Measurements from ENCODE around the gene CCR9.

DNA sequence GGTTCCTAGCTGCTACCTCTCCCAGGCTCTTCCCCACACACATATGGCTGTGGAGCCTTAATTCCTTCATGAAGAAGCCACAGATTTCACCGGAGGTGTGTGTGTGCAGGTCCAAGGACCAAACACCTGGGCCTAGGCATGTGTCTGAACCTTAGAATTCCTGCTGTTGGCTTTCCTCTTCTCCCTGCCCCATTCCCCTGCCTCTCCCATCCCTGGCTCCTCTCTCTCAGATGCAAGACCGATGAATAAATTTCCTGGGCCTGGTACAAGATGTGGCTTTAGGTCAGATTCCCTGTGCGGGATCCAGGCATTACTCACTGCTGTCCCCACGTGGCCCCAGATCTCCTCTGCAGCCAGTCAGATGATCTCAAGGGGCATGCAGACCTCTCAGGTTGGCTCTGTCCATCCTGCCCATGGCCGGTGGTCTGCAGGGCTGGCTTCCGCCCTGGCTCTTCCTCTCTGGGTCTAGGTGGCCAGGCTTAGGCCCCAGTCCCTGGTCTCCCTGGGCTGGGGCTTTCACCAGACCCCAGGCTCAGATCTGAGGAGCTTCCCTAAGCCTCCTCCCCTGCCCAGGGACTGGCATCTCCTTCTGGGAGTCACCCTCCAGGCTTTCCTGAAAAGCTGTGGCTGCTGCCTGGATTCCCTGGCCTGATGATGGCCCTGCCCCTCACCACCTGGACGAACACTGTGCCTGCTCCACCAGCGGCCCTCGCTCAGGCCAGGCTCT, 20.5 kb downstream of the CCR9 start:
- TF ChIP-seq EZH2 (IDR thresholded peaks at IDR 0.05; ENCODE audit: insufficient read depth, poor library complexity, severe bottlenecking) (no peak), EZH2phosphoT487 (IDR thresholded peaks at IDR 0.05; ENCODE audit: insufficient read depth, low read depth) (no peak)

Data from GM23248 (cell line).